Suppressor macrophage treated with lipopolysaccharide for 1 hour (primary cell): ENCODE data around the gene ETV2.
"Not testable (repeated sequence)": the region's sequence is repeated elsewhere in the genome, so short reads cannot be mapped to it uniquely, and the experiment has no call there.

Source experiments
- DNase-seq, 3 donors: peaks; one replicate each; pipeline ENCODE4 v3.0.0-alpha.2; 2020 to 2022

The ETV2 gene, protein sequence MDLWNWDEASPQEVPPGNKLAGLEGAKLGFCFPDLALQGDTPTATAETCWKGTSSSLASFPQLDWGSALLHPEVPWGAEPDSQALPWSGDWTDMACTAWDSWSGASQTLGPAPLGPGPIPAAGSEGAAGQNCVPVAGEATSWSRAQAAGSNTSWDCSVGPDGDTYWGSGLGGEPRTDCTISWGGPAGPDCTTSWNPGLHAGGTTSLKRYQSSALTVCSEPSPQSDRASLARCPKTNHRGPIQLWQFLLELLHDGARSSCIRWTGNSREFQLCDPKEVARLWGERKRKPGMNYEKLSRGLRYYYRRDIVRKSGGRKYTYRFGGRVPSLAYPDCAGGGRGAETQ

GRCh38 chr19:35641515-35642151 is at the start of gene ETV2:
Gene ETV2, plus strand, starts transcription at chr19:35641745. Its CDS starts 716 bp downstream, at chr19:35642461.
- DNase-seq: peak; percentile 64 to 76 (median 68)

DNA sequence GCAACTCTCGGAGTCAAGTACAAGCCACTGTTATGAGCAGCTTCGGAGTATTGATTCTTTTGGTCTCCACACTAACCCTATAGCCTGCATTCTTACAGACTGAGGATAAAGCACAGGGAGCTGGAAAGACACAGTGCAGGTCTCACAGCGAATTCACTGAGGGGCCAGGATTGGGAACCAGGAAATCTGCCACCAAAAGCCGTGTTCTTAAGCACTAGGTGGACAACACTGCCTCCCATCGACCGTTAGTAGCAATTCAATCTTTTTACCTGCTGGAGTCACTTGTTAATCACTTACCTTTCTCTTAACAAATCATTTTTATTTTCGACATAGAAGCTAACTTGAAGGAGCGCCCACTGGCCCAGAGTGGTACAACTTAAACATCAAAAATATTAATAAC is 49.3 kb upstream of the ETV2 start:
- peak; percentile 39 to 61 (median 60) for DNase-seq

DNA sequence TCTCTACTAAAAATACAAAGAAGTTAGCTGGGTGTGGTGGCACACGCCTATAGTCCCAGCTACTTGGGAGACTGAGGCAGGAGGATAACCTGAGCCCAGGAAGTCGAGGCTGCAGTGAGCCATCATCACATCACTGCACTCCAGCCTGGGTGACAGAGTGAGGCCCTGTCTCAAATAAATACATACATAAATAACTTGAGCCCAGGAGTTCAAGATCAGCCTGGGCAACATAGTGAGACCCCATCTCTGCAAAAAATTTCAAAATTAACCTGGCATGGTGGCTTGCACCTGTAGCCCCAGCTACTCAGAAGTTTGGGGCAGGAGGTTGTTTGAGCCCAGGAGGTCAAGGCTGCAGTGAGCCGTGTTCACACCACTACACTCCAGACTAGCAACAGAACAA is 46.5 kb upstream of the ETV2 start:
- DNase-seq: not testable (repeated sequence)

GRCh38 chr19:35595928-35596327 is 45.6 kb upstream of the ETV2 start:
- DNase-seq: no peak

DNA sequence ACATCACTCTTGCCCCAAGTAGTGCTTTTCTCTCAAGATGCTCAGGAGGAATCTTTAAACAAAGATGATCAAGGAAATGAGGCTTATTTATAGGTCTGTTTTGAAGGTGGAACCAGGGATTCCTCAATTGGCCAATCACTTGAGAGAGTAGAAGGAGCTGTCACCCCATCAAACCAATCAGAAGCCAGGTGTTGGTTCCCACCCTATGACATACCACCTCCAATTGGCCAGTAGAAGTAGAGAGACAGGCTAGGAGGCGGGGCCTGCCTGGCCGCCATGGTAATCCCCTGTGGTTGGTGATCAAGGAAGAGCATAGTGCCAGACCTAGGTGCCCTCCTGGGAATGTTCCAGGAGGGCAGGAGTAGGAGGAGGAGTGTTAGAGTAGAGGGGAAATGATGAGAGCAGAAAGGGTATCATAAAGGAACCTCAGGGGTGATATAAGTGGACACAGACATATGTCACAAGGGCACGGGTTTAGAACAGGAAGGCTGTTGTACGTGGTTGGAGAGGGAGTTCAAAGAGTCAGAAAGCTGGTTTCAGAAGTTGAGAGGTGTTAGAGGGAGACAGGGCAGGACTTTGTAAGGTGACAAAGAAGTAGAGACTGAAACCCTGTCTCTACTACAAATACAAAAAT is 45.1 kb upstream of the ETV2 start:
- DNase-seq: peak; percentile 42 to 55 (median 53)

DNA sequence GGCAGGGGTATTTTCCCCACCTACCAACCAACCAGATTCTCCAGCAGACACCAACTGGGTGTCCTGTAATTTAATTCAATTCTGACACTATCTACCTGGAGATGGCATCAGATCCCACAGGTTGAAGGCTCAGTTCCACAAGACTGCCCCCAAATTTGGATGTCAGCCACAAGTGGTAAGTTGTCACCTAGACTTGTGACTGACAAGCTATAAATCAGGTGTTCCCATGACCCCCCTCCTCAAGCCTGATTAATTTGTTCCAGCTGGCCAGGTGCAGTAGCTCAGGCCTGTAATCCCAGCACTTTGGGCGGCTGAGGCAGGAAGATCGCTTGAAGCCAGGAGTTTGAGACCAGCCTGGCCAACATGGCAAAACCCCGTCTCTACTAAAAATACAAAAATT is 39.6 kb upstream of the ETV2 start:
- DNase-seq: no peak

GRCh38 chr19:35604436-35604835 is 37.1 kb upstream of the ETV2 start:
- DNase-seq: not testable (repeated sequence)

- not testable (repeated sequence) for DNase-seq
Measured at GRCh38 chr19:35607170-35607569, 34.4 kb upstream of the ETV2 start.

- DNase-seq: no peak
Measured at GRCh38 chr19:35607661-35608060, 33.9 kb upstream of the ETV2 start.

- DNase-seq: no peak
Measured at GRCh38 chr19:35608251-35608650, 33.3 kb upstream of the ETV2 start.

DNA sequence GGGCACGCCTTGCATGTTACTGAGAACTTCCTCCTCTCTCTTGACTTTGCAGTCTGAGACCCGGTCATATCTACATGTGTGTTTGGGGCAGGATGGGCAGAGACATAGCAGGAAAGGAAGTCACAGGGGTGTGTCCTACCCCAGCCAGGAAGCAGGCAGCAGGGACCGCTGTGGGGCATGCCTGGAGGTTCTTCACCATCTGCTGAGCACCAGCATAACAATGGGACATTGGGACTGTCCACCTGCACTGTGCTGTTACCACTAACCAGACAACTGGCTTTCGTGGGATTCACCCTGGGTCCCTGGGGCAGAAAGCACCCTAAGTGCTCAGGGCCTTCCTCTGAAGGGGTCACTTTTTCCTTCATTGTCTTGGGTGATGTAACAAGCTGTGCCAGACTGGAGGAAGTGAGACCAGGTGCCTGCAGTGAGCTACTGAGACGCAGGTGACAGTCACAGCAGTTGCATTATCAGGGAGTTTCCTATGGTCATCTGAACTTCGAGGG is 31.6 kb upstream of the ETV2 start:
- DNase-seq: peak; percentile 9 to 25 (median 22)

DNA sequence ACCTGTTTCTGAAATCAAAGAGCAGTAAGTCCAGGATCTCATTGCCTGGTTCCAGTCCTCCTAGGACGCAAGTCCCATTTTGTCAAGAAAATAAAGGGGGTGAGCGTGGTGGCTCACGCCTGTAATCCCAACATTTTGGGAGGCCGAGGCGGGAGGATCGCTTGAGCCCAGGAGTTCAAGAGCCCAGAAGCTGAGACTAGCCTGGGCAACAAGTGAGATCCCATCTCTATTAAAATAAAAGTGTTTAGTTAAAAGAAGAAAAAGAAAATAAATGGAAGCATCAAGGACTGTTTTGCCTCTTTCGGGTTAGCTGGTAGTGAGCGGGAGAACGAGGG is 29.4 kb upstream of the ETV2 start:
- DNase-seq: no peak

DNA sequence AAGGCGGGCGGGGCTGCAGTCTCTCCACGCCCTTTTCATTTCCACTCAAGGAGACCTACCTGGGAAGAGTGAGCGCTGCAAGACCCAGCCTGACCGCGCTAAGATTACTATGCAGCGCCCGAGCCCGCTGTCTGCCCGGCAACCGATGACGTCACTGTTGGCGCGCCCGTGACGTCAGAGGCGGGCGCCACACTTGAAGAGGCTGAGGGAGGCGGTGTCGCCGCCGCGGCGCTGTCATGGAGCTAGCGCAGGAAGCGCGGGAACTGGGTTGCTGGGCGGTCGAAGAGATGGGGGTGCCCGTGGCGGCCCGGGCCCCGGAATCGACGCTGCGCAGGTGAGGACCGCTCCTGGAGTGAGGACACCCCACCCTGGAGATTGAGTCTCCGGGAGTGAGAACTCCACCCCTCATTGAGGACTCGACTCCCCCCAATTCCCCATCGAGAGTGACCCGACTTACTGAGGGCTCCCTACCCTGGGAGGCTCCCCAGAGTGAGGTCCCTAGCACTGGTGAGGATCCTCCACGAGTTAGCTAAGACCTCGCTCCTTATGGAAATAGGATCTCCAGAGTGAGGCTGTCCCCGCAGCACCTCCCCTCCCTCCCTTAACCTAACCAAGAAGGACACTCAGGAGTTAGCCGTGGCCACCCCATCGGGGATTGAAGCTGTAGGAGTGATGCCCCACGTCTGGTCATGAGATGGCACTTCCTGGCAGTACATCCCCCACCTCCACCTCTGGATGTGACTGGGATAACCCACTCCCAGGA is 28.8 kb upstream of the ETV2 start, which contains the start of gene HAUS5:
Gene HAUS5, plus strand, starts transcription at position 177 of the 763 bp plus-strand sequence. Its CDS starts 60 bp downstream, at position 237.
- DNase-seq: peak; percentile 94 to 97 (median 96)

DNA sequence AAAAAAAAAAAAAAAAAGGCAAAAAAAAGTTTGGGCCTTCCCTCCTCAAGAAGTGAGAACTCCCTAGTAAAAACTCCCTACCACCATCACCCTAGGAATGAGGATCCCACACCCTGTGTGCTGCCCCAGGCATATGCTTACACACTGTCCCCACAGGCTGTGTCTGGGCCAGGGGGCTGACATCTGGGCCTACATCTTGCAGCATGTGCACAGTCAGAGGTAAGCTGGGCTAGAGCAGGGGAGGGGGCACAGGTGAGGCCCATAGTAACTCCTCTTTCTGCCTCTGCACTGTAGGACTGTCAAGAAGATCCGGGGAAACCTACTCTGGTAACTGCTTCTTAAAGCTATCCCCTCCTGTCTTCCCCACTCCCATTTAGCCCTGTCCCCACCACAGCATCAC is 28.0 kb upstream of the ETV2 start:
- DNase-seq: no peak

DNA sequence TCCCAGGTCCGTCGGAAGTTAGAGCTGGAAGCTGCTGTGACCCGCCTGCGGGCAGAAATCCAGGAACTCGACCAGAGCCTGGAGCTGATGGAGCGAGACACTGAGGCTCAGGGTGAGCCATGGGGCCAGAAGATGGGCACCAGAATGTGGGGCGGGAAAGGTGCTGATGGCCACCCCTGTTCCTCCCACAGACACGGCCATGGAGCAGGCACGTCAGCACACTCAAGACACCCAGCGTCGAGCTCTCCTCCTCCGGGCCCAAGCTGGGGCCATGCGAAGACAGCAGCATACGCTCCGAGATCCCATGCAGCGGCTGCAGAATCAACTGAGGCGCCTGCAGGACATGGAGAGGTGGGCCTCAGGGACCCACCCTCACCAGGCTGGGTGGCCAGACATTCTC is 26.5 kb upstream of the ETV2 start:
- no peak for DNase-seq

DNA sequence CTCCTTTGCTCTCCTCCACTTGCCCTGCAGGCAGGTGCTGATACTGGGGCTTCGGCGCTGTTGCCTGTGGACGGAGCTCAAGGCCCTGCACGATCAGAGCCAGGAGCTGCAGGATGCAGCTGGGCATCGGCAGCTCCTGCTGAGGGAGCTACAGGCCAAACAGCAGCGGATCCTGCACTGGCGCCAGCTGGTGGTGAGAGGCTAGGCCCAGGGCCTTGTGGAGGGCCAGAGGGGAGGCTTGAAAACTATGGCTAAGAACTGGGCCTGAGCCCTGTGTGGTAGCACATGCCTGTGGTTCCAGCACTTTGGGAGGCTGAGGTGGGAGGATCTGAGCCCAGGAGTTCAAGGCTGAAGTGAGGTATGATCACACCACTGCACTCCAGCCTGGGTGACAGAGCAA is 22.7 kb upstream of the ETV2 start:
- no peak for DNase-seq

GRCh38 chr19:35619290-35619923 is 22.1 kb upstream of the ETV2 start:
- no peak for DNase-seq

GRCh38 chr19:35620001-35620400 is 21.5 kb upstream of the ETV2 start:
- DNase-seq: no peak

DNA sequence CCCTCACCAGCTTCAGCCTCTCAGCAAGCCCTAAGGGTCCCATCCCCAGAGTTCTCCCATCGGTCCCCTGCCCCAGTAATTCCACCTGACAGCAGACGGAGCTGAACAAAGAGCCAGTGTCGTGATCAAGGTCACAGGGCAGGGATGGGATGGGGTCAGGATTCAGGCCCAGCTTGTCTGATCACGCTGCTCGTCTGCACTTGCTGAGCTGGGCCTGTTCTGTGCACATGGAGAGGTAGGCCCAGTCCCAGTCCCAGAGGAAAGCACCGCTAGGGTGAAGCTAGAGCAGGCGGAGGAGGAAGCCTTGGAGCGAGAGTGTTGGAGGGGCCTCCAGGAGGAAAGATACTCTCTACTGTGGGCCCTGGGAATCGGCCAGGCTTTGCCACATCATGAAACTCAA is 19.8 kb upstream of the ETV2 start:
- no peak for DNase-seq

- DNase-seq: no peak
Measured at GRCh38 chr19:35622750-35623149, 18.8 kb upstream of the ETV2 start.

DNA sequence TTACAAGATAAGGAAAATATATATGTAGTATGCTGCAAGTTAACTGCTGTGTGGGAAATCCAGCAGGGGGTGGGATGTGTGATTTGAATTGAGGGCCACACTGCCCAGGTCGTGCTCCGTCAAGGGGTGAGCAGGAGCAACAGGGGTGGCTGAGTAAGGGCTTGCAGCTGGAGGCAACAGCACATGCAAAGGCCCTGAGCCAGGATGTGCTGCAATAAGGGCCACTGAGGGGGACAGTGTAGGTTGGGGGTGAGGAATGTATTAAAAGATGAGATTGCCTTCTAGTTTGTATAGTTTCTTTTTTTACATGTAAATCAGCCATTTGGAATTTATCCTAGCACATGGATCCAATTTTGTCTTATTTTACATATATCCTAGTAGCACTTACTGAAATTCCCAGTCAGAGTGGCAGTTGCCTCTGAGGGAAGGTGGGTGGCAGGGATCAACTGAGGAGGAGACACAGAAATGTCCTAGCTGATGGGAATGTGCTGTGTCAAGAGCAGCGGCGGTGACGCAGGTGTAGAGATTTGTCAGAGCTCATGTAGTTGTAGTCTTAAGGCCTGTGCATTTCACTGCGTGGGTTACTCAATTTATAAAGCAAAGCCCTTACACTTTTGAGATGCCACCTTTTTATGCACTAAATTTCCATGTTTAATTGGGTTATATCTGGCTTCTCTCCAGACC is 18.1 kb upstream of the ETV2 start:
- DNase-seq: no peak

DNA sequence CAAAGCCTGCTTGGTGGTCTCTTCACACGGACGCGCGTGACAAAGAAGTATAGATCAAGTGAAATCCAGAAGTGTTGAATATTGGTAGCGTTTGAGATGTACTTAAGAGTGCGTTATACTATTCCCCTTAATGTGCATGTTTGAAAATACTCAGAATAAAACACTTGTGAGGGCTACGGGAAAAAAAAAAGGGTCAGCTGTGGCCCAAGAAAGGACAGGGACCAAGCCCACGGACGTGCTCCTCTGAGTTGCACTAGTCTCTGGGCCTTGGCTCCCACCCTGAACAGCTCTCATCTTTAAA is 13.3 kb upstream of the ETV2 start:
- DNase-seq: no peak
